Cerebellar cortex (tissue), 1 donor: ENCODE data around the gene CPSF3.
A peak's percentile ranks its signal among the peaks of the same experiment; 100 is the strongest.
"Not testable (repeated sequence)": the region's sequence is repeated elsewhere in the genome, so short reads cannot be mapped to it uniquely, and the experiment has no call there.

Source experiments
- DNase-seq: peaks from one replicate; pipeline ENCODE4 v3.0.0-alpha.2; 2015; ENCODE audit warnings: low spot score

CPSF3 gene

DNA sequence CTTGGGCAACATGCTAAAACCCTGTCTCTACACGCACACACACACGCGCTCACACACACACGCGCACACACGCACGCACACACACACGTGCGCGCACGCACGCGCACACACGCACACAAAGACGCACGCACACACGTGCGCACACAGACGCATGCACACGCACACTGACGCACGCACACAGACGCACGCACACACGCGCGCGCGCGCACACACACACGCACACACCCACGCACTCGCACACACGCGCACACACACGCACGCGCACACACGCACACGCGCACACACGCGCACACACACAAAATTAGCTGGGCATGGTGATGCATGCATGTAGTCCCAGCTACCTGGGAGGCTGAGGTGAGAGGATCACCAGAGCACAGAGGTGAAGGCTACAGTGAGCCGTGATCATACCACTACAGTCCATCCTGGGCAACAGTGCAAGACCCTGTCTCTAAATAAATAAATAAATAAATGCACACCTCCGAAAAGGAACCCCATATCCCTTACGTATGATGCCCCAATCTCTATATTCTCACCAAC lies 42.8 kb downstream of the CPSF3 start:
- DNase-seq = no peak

DNA sequence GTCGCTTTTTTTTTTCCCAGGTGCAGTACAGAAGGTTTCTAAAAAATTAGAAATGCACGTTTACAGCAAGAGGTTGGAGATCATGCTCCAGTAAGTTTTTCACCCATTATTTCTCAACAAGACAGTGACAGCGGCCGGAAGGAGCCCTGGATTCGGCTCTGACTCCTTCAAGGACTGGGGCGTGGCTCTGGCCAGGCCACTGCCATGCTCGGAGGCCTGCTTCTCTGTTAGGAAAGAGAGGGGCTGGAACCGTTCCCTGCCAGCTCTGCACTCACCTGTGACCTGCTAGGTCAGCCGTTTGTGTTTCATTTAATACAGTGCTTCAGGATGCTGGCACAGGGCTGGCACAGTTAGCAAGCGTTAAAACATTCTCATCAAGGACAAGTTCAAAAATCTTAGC lies 44.2 kb downstream of the CPSF3 start:
- DNase-seq = no peak

DNA sequence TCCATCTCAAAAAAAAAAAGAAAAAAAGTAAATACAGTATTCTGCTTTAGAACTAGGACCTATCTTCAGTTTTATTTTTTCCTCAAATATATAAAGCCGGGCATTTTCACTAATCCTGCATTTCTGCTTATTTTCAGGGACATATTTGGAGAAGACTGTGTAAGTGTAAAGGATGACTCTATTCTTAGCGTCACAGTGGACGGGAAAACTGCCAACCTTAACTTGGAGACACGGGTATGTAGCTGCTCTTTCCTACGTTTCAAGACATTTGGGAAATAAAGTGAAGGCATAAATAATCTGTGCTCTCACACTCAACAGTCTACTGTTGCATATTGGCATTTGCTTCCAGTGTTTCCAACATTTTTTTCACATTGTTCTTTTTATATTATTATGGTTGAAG lies 47.8 kb downstream of the CPSF3 start:
- no peak for DNase-seq

DNA sequence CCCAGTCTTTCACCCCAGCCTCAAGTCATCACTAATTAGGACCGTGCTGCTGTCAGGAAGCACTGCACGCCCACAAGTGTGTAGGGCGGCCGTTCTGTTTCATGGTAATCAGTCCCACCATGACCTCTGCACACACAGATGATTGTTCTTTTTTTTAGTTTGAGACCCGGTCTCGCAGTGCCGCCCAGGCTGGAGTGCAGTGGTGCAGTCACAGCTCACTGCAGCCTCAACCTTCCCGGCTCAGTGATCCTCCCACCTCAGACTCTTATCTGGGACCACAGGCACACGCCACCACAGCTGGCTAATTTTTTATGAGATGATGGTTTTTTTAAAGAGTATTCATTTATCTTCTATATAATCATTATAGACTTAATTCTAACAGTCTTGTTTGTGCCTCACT lies 49.1 kb downstream of the CPSF3 start:
- DNase-seq = no peak

DNA sequence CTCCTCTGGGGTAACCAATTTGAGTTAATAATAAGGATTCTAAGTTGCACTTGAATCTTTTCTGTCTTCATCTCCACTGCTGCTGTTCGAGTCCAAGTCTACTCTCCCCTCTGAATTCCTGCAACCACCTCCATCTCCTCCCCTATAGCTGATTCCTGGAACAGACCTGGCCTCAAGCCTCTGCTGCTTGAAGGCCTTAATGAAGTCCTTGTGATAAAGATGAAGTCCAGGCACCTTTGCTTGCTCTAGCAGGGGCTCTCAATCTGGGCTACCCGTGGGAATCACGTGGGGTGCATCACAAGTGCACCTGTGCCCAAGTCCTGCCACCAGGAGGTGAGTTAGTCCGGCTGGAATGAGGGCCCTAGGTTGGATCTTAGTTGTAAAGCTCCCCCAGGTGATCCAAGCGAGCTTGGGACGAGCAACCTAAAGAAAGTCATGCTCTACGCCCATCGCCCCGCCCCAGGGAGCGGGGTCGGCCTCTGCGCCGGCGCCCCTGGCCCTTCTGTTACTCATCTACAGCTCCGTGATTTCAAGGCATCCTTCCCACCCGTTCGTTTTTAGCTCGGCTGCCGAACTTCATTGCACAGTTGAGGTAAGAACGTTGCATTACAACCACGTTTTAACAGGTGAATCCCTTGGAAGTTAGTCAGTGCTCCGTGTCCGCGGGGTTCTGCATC lies 50.0 kb downstream of the CPSF3 start:
- DNase-seq = peak; percentile 46

DNA sequence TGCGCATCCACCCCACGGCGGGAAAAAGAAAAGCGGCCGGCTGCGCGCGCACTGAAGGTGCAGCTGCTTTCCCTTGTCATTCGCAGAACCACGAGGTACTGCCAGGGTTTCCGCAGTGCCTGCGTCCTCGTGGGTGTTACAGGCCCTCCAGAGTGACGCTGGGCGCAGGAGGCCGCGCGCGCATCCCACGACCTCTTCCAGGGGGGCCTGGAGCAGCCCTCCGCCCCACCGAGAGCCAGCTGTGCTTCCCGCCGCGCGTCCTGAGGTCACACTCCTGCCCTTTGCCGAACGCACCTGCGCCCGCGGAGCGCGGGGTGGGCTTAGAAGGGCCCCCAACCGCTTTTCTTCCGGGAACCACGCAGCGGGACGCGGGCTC lies 50.5 kb downstream of the CPSF3 start:
- DNase-seq = peak; percentile 40

DNA sequence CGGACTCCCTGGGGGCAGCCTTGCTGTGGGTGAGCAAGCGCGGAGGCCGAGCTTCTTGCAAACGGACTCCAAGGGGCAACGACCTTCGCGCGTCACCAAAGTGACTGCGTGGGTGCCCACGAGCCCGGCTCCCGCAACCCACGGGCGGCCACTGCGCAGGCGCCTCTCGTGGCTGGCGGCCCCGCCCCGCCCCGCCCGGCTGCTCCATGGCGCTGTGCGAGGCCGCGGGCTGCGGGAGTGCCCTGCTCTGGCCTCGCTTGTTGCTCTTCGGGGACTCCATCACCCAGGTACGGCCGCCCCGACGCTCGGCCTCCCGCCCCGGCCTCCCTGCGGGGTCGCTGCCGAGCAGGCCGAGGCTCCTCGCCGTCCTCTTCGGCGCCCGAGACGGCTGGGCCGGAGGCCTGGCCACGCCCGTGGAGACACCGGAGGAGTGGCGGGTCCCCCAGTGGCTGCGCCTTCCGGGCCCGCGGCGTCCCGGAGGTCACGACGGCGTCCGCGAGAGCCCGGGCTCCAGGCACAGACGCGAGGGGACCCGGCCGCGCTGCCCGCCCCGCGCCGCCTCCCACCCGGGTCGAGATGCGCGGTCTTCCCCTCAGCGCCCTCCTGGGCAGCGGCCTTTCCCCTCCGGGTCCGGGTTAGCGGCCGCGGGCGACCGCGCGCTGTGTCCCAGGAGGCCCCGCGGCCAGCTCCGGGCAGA lies 51.1 kb downstream of the CPSF3 start, which contains the start of gene IAH1:
Gene IAH1, plus strand, starts transcription at position 191 of the 697 bp plus-strand sequence. Its CDS starts 16 bp downstream, at position 207.
- DNase-seq = peak; percentile 48

DNA sequence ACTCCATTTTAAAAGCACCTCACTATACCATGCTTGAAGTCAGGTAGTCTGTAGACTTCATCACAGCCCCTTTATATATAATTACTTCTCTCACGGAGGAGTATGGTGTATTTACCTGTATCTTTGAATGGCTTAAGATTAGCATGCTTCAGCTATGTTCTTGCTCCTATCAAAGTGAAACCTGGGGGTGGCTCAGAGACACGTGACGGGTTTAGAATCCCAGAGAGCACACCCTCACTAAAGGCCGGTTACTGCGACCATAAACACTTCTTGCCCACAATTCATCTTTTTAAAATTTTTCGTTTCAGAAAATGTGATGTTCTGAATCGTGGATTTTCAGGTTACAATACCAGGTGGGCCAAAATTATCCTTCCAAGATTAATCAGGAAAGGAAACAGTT lies 54.5 kb downstream of the CPSF3 start:
- no peak for DNase-seq

DNA sequence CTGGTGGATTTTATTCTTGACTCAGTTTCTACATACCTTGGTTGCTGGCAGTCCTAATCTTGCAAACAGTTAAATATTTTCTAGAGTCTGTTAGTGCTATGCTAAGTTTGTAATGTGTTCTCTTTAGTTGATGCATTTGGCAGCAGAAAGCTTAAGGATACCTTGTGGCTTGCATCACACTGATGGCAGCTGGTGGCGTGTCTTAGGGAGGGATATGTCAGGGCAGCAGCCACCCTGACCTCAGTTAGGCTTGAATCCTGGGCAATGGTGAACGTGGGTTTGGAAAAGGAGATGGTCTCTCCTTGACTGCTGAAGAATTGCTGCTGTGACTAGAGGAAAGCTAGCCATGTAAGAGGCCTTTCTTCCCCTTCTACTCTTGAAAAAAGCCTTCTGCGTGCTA lies 55.1 kb downstream of the CPSF3 start:
- no peak for DNase-seq

DNA sequence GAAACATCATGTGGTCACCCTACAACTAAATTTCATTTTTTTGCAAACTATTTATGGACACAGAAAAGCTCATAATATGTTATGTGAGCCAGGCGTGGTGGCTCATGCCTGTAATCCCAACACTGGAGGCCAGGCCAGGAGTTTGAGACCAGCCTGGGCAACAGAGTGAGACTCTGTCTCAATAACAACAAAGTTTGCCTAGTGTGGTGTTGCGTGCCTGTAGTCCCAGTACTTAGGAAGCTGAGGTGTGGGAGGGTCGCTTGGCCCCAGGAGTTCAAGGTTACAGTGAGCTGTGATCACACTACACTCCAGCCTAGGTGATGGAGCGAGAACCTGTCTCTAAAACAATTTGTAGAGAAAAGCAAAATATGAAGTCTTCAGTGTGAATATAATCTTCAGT lies 56.7 kb downstream of the CPSF3 start:
- no peak for DNase-seq

DNA sequence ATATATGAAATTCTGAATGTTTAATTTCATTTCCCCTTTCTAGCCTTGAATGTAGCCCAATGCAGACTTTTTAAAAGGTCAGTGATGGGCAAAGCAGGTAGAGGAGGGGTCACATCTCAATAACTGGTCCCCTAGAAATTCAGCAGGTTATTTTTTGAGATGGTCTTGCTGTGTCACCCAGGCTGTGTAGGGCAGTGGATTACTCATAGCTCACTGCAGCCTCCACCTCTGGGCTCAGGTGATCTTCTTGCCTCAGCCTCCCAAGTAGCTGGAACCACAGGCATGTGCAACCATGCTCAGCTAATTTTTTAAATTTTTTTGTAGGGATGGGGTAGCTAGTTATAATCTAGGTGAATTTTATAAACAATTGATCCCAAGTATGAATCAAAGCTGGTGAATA lies 59.7 kb downstream of the CPSF3 start:
- DNase-seq = no peak

DNA sequence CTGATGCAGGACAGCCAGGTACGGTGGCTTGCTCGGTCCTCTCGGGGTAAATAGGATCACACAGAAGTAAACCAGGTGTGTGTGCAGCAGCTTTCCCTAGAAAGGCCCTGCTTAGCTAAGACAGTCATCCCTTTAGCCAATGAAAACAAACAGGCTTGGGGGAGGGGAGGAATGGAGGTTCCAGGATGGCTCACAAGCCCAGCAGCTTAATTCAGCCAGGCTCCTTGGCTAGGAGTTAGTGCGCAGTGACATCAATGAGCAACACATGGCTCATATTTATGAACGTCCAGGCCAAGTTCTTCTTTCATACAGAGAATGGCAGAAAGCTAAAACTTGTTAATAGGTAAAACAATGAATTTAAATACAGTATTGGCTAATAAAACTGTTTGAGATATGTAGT lies 61.1 kb downstream of the CPSF3 start:
- DNase-seq = no peak

DNA sequence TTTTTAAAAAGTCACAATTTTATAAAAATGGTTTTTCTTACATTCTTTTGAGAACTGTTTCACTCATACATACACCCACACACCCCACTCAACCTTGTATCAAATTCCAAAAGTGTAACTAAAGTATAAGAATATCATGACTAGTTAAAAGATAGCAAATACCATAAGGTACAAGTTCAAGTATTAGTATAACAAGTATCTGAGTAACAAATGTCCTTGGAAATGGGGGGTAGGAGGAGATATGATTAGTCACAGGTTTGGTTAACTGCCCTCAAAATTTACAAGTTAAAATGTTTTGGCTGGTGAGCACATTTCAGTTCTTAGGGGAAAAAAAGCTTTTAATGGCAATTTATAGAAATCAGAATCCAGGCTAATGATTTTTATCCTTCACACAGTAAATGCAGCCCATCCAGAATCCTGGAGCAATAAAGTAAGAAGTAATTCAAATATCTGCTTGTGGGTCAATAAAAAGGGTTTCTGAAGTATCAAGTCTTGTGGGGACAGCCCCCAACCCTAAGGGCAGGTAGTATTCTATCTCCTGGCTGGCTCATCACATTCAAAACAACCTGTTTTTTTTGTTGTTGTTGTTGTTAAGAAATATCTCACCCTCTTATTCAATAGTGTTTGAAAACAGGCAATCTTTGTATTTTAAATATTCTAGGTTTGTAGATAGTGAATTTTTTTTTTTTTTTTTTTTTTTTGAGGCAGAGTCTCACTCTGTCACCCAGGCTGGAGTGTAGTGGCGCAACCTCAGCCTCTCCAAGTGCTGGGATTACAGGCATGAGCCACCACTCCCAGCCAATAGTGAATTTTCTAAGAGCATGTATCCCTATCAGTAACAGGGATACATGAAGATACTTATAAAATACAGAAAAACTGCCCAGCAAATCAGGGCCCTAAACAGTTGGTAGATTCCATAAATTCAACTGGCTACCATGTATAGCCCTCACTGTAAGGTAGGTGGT lies 65.4 kb downstream of the CPSF3 start:
- DNase-seq = no peak

DNA sequence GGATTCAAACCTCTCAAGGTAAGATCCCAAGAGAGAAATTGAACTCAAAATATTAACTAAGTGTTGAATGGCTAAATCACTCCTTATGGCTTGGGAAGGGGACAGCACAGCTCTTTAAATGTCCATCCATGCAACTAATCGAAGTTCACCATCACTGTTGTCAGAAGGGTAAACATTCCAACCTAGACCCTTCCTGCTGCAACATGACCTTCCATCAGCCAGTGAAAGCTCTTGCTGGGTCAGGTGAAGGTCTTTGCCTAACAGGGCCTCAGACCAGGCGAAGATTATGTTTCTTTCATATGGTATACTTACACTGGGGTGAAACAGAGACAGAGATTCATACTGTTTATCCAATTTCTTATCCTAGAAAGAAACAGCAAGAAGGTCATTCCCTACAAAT lies 67.3 kb downstream of the CPSF3 start:
- DNase-seq = no peak

DNA sequence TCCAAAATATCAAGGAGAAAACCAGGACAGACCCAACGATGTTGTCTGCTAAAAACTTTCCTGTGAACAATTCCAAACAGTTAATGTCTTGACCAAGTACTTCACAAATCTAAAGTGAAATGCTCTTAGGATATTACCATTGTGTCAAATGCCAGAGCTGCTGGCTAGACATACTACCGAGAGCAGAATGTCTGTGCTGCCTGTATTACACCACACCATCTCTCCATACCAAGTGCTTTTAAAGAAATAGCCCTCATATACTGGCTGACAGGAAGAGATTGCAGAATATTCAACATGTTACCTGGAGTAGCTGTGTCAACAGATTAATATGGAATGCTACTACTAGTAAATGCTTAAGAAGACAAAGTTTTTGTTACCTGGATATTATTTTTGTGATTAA lies 69.5 kb downstream of the CPSF3 start:
- no peak for DNase-seq

DNA sequence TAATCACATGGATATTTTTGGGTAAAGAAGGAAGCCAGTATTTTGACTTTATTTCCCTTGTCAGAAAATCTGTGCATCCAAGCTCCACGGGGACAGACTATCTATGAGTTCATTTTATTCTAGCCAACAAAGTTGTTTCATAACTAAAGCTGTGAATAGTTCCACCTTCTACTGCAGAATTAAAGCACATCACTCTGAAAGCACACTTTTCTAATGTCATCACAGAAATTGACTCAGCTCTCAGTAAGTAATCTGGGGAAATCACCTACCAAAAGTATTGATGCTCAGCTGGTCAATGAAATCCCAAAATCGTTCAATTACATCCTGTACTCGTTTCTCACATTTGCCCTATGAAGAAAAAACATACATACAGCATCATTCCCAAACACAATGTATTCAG lies 70.0 kb downstream of the CPSF3 start:
- no peak for DNase-seq

DNA sequence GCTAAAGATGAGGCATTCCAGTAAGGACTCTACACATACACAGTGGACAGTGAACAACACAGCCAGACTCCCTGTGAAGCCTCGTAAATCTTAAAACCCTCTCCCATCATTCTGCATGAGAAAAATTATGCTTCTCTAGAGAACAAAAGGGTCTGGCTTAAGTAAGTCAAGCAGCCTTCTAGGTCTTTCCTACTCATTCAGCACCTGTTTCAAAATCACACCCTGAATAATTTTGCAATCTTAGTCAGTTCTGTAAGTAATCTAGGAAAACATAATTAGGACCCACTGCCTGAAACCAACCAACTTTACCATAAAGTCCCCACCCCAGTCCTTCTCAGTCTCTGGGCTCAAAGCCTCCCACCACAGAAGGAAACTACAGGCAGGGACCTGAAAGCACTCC lies 70.6 kb downstream of the CPSF3 start:
- no peak for DNase-seq

DNA sequence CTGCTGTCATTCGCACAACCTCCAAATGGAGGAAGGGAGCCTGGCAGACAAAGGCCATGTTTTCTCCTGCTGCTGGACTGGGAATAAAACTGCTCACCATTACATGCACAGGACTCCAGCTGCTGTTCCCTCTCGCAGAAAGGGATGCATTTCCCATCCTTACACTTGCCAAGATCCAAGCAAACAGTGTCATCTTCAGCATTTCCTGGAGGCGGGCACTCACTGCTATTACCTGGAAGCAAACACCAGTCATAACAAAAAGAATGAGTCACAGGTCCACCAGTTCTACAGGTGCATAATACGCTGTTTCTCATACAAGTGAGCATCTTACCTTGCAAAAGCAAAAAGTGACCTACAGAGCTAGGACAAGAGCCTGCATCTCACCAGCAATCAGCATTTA lies 73.6 kb downstream of the CPSF3 start:
- DNase-seq = no peak

DNA sequence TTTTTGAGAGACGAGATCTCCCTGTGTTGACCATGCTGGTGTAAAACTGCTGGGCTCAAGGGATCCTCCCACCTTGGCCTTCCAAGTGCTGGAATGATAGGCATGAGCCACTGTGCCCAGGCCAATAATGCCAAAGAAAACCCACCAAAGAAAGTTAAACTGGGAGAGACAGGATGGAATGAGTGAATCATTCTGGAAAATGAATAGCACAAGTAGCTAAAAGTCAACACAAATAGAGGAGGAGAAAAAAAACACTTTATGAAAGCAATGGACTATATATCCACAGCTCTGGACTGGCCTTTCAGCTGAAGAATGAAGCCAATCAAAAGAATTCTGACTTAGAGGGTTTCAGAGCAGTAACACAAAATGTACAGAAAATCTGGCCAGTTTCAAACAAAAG lies 74.8 kb downstream of the CPSF3 start:
- no peak for DNase-seq

DNA sequence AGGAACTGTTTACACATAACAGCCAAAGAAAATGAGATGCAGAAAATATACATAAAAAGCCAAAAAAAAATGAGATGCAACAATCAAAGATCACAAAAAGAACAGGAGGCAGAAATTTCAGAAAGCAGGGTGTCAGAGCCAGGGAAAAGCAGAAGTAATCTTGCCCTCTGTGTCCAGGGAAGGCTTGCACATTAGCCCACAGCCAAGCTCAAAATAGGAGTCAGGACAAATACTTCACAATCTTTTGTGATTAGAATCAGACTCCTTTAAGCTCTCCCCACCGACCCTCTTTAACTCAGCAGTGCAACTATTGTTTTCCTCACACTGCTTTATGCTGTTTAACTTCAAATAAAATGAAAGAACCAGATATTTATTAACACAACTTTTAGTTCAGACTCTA lies 85.5 kb downstream of the CPSF3 start:
- no peak for DNase-seq

DNA sequence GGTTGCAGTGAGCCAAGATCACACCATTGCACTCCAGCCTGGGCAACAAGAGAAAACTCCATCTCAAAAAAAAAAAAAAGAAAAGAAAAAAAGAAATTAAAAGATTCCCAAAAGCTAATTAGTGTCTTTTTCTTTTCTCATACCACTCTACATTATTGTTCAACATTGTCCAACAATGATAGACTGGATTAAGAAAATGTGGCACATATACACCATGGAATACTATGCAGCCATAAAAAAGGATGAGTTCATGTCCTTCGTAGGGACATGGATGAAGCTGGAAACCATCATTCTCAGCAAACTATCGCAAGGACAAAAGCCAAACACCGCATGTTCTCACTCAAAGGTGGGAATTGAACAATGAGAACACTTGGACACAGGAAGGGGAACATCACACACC lies 90.5 kb downstream of the CPSF3 start:
- not testable (repeated sequence) for DNase-seq

DNA sequence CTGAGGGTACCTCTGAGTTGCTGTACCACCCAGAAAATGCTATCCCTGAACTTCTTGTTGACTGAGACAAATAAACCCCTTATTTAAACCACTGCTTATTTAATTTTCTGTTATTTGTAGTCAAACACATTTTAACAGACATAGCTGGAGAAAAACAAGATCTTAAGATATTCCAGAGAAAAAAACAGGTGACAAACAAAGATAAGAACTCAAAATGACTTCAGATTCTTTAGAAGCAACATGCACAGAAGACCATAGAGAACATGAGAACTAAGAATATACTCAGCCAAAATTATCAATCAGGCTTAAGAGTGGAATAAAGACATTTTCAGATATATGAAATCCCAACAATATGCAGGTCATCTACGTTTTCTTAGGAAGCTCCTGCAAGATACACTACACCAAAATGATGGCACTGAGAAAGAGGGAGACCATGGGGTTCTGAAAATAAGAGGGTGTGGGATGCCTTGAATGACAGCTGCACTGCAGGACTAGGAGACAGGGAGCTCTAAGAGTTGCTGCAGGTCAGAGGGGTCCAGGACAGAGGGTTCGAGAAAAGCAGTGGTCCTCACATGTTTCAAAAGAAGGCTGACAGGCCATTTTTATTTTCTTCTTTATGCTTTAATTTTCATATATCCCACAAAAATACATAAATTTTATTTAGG lies 93.8 kb downstream of the CPSF3 start:
- DNase-seq = no peak
